ENCODE results near the gene PITX2.

DNA sequence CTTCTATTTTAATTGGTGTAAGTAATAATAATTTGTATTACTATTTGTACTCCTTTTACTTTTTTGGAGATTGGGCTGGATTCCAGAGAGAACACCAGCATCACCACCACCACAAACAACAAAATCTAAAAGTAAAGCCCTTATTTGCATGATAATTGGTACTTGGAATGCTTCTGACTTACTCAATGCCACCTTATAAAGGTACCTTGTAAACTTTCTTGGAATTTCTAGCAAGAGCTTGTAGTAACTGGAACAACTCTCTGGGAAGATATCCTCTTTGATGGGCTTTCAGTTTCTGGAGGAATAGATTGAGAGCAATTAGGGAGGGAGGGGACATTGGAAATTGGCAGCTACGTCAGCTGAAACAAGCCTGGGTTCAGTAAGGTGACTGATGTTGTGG is 20.2 kb upstream of the PITX2 start:
- TF ChIP-seq, protein P1, sequence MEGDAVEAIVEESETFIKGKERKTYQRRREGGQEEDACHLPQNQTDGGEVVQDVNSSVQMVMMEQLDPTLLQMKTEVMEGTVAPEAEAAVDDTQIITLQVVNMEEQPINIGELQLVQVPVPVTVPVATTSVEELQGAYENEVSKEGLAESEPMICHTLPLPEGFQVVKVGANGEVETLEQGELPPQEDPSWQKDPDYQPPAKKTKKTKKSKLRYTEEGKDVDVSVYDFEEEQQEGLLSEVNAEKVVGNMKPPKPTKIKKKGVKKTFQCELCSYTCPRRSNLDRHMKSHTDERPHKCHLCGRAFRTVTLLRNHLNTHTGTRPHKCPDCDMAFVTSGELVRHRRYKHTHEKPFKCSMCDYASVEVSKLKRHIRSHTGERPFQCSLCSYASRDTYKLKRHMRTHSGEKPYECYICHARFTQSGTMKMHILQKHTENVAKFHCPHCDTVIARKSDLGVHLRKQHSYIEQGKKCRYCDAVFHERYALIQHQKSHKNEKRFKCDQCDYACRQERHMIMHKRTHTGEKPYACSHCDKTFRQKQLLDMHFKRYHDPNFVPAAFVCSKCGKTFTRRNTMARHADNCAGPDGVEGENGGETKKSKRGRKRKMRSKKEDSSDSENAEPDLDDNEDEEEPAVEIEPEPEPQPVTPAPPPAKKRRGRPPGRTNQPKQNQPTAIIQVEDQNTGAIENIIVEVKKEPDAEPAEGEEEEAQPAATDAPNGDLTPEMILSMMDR (IDR thresholded peaks at IDR 0.05), result no peak
- no peak for TF ChIP-seq POLR2AphosphoS5 (IDR thresholded peaks at IDR 0.05)

Data from transverse colon (tissue), 4 donors.